ENCODE results near the gene CHTF18.

GRCh38 chr16:766820-767640 is 21.4 kb upstream of the CHTF18 start:
- TF ChIP-seq CTCF (tag by site-specific recombination; IDR thresholded peaks at IDR 0.05) (no peak), ZBTB17 (tag by site-specific recombination; IDR thresholded peaks at IDR 0.05) (no peak), ATF2 (tag by site-specific recombination; IDR thresholded peaks at IDR 0.05; ENCODE audit: low read depth) (no peak)
